ENCODE measurements around the gene GALNT14. TPM values are rescaled to one million over a fixed set of nuclear protein-coding genes. Genes with fewer than 3 reads are reported as not detected.

Gene GALNT14
- total RNA-seq, 2 donors from 2014 or later, result 1.6 TPM; not detected in 1

GRCh38 chr2:31136000-31136399 lies 2.2 kb downstream of the GALNT14 start:
- H3K27me3 ChIP-seq (replicated peaks; ENCODE audit: insufficient read depth), result no peaks in the 10 kb centered on the region
- H3K4me1 ChIP-seq (ENCODE audit: control insufficient read depth in 1 of 2, low read depth in 2 of 2), result peaks cover 4 to 14% of the 10 kb centered on the region in 2 donors
- no peak overlapping the region for H3K27ac ChIP-seq
- no peak overlapping the region for H3K4me3 ChIP-seq
- no peak for ATAC-seq (ENCODE audit: insufficient number of reproducible peaks, low FRiP score, low read depth)
- TF ChIP-seq CTCF (IDR thresholded peaks at IDR 0.05), result no peak
- H3K36me3 ChIP-seq, result no peaks in the 10 kb centered on the region
- no peaks in the 10 kb centered on the region for H3K9me3 ChIP-seq
- DNase-seq (ENCODE audit: low spot score), result no peak

- Histone ChIP-seq H3K9me3 (no peaks in the 10 kb centered on the region), H3K4me3 (no peak overlapping the region), H3K27ac (no peak overlapping the region), H3K36me3 (no peaks in the 10 kb centered on the region), H3K27me3 (replicated peaks; ENCODE audit: insufficient read depth) (no peaks in the 10 kb centered on the region), H3K4me1 (ENCODE audit: control insufficient read depth in 1 of 2, low read depth in 2 of 2) (peaks cover 4 to 14% of the 10 kb centered on the region in 2 donors)
- TF ChIP-seq CTCF (IDR thresholded peaks at IDR 0.05), result no peak
- DNase-seq (ENCODE audit: low spot score) (no peak), ATAC-seq (ENCODE audit: insufficient number of reproducible peaks, low FRiP score, low read depth) (no peak)
Measured at GRCh38 chr2:31134480-31134879, 3.8 kb downstream of the GALNT14 start.

- Histone ChIP-seq H3K4me1 (ENCODE audit: control insufficient read depth in 1 of 2, low read depth in 2 of 2) (peaks cover 4 to 11% of the 10 kb centered on the region in 2 donors), H3K4me3 (no peak overlapping the region), H3K36me3 (no peaks in the 10 kb centered on the region), H3K9me3 (no peaks in the 10 kb centered on the region), H3K27me3 (replicated peaks; ENCODE audit: insufficient read depth) (no peaks in the 10 kb centered on the region), H3K27ac (no peak overlapping the region)
- DNase-seq (ENCODE audit: low spot score), result no peak
- TF ChIP-seq CTCF (IDR thresholded peaks at IDR 0.05), result no peak
- ATAC-seq (ENCODE audit: insufficient number of reproducible peaks, low FRiP score, low read depth), result no peak
Measured at GRCh38 chr2:31132786-31133185, 5.5 kb downstream of the GALNT14 start.

- no peak for DNase-seq (ENCODE audit: low spot score)
- no peaks in the 10 kb centered on the region for H3K27me3 ChIP-seq (replicated peaks; ENCODE audit: insufficient read depth)
- H3K36me3 ChIP-seq, result no peaks in the 10 kb centered on the region
- ATAC-seq (ENCODE audit: insufficient number of reproducible peaks, low FRiP score, low read depth), result no peak
- no peak overlapping the region for H3K4me3 ChIP-seq
- H3K27ac ChIP-seq, result no peak overlapping the region
- H3K9me3 ChIP-seq, result no peaks in the 10 kb centered on the region
- peaks cover 0 to 2% of the 10 kb centered on the region in 2 donors for H3K4me1 ChIP-seq (ENCODE audit: control insufficient read depth in 1 of 2, low read depth in 2 of 2)
- TF ChIP-seq CTCF (IDR thresholded peaks at IDR 0.05), result no peak
Measured at GRCh38 chr2:31131871-31132270, 6.4 kb downstream of the GALNT14 start.

- no peak for ATAC-seq (ENCODE audit: insufficient number of reproducible peaks, low FRiP score, low read depth)
- H3K36me3 ChIP-seq, result no peaks in the 10 kb centered on the region
- H3K4me1 ChIP-seq (ENCODE audit: control insufficient read depth in 1 of 2, low read depth in 2 of 2), result no peaks in the 10 kb centered on the region
- H3K27ac ChIP-seq, result no peak overlapping the region
- DNase-seq (ENCODE audit: low spot score), result no peak
- H3K4me3 ChIP-seq, result no peak overlapping the region
- no peaks in the 10 kb centered on the region for H3K9me3 ChIP-seq
- no peak for TF ChIP-seq CTCF (IDR thresholded peaks at IDR 0.05)
- H3K27me3 ChIP-seq (replicated peaks; ENCODE audit: insufficient read depth), result no peaks in the 10 kb centered on the region
Measured at GRCh38 chr2:31129375-31130171, 8.7 kb downstream of the GALNT14 start.
